SK-N-SH (cell line): ENCODE measurements around the gene SLC26A4. TPM values are rescaled to one million over a fixed set of nuclear protein-coding genes. Genes with fewer than 3 reads are reported as not detected.

Experiments
- CTCF ChIA-PET: fragments of 300-600, 350-600 bp; formaldehyde crosslinking; extraction: SDS; loops from one replicate; lab custom pipeline; 2021; lab: Yijun Ruan, JAX
- POLR2A ChIA-PET: fragments of 350-600 bp; sonication (Branson Sonifier 250); formaldehyde crosslinking; extraction: SDS; loops from one replicate; lab custom pipeline; 2020; ENCODE audit warnings: antibody characterized with exemption, inconsistent platforms; lab: Yijun Ruan, JAX
- DNase-seq: peaks from one replicate; pipeline ENCODE4 v3.0.0; 2012
- H2AFZ ChIP-seq: fragments of 200-600 bp; sonication (generic); 2 replicates; pipeline ENCODE4 v1.8.1; 2016; ENCODE audit warnings: antibody characterized with exemption, mild to moderate bottlenecking, low read depth
- H3F3A ChIP-seq: fragments of 200-600 bp; sonication (generic); replicated peaks from 2 replicates; pipeline ENCODE3; 2016; ENCODE audit warnings: antibody characterized with exemption, mild to moderate bottlenecking; ENCODE audit not compliant: insufficient read depth
- H3K27ac ChIP-seq, 2 experiments: fragments of 200-500 bp in 1 of 2; fragments of 200-600 bp in 1 of 2; sonication (Bioruptor generic) in 1 of 2; sonication (generic), shearing (Covaris generic) in 1 of 2; 2 replicates each; pipeline versions ENCODE4 v1.5.1 to v1.6.1; 2014 to 2016; ENCODE audit warnings: low read depth in 2 of 2, inconsistent platforms in 1 of 2, low read length in 1 of 2, mild to moderate bottlenecking in 1 of 2, mixed read lengths in 1 of 2
- H3K27me3 ChIP-seq: fragments of 200-600 bp; sonication (generic), shearing (Covaris generic); 2 replicates; pipeline ENCODE4 v1.6.1; 2016; ENCODE audit warnings: mixed run types; ENCODE audit not compliant: insufficient read depth
- H3K36me3 ChIP-seq, 2 experiments: fragments of 200-500 bp in 1 of 2; fragments of 200-600 bp in 1 of 2; sonication (Bioruptor generic) in 1 of 2; sonication (generic) in 1 of 2; replicated peaks in 1 of 2; 2 replicates each; pipeline versions ENCODE3 to v1.5.1; 2014 to 2016; ENCODE audit warnings: low read length in 1 of 2, mild to moderate bottlenecking in 1 of 2; ENCODE audit not compliant: insufficient read depth in 2 of 2, control insufficient read depth in 1 of 2
- H3K4me1 ChIP-seq, 2 experiments: fragments of 200-500 bp in 1 of 2; fragments of 200-600 bp in 1 of 2; sonication (Bioruptor generic) in 1 of 2; sonication (generic), shearing (Covaris generic) in 1 of 2; 2 replicates each; pipeline versions ENCODE4 v1.5.1 to v1.6.1; 2014 to 2016; ENCODE audit warnings: low read depth in 1 of 2, low read length in 1 of 2, mixed run types in 1 of 2; ENCODE audit not compliant: insufficient read depth in 2 of 2, control insufficient read depth in 1 of 2
- H3K4me2 ChIP-seq: fragments of 200-600 bp; sonication (generic), shearing (Covaris generic); 2 replicates; pipeline ENCODE4 v1.6.1; 2017; ENCODE audit warnings: mixed run types
- H3K4me3 ChIP-seq, 2 experiments: fragments of 200-500 bp in 1 of 2; fragments of 200-600 bp in 1 of 2; sonication (Bioruptor generic) in 1 of 2; sonication (generic), shearing (Covaris generic) in 1 of 2; 2 replicates each; pipeline versions ENCODE4 v1.5.1 to v1.8.1; 2014 to 2016; ENCODE audit warnings: low read depth in 2 of 2, inconsistent platforms in 1 of 2, low read length in 1 of 2, mild to moderate bottlenecking in 1 of 2, mixed read lengths in 1 of 2, moderate library complexity in 1 of 2
- H3K79me2 ChIP-seq: fragments of 200-600 bp; sonication (generic); 2 replicates; pipeline ENCODE4 v1.8.1; 2017; ENCODE audit warnings: mild to moderate bottlenecking; ENCODE audit not compliant: insufficient read depth
- H3K9ac ChIP-seq: fragments of 200-600 bp; sonication (generic); 2 replicates; pipeline ENCODE4 v1.6.1; 2017; ENCODE audit warnings: mixed run types
- H3K9me2 ChIP-seq: fragments of 200-600 bp; sonication (generic); 2 replicates; pipeline ENCODE4 v1.6.1; 2017; ENCODE audit warnings: mixed run types
- H3K9me3 ChIP-seq: fragments of 200-600 bp; sonication (generic); 2 replicates; pipeline ENCODE4 v1.6.1; 2017; ENCODE audit warnings: mixed run types, mild to moderate bottlenecking, moderate library complexity
- H4K20me1 ChIP-seq: fragments of 200-600 bp; sonication (generic); 2 replicates; pipeline ENCODE4 v1.6.1; 2017; ENCODE audit warnings: mild to moderate bottlenecking, mixed run types; ENCODE audit not compliant: insufficient read depth
- EZH2phosphoT487 ChIP-seq: fragments of 200-600 bp; sonication (generic); IDR thresholded peaks from 2 replicates; pipeline ENCODE4 v1.6.1; 2017; ENCODE audit warnings: low read depth, mixed run types, mild to moderate bottlenecking, antibody characterized with exemption, moderate library complexity, borderline replicate concordance
- FOXJ3 ChIP-seq: sonication (generic); formaldehyde crosslinking; IDR thresholded peaks from 2 replicates; pipeline ENCODE4 v1.5.1; 2020; ENCODE audit warnings: mild to moderate bottlenecking, missing genetic modification reagents
- GATA2 ChIP-seq: sonication (generic); formaldehyde crosslinking; IDR thresholded peaks from 2 replicates; pipeline ENCODE4 v1.5.0; 2020; ENCODE audit warnings: mild to moderate bottlenecking, missing genetic modification reagents
- MAX ChIP-seq: IDR thresholded peaks from 2 replicates; pipeline ENCODE4 v1.4.0; 2012; ENCODE audit warnings: low read depth
- NFIC ChIP-seq: IDR thresholded peaks from 2 replicates; pipeline ENCODE4 v1.4.0; 2012; ENCODE audit warnings: borderline replicate concordance
- RAD21 ChIP-seq: IDR thresholded peaks from 2 replicates; pipeline ENCODE4 v1.6.1; 2012; ENCODE audit warnings: mild to moderate bottlenecking, low read length
- RCOR1 ChIP-seq: fragments of 150-350 bp; IDR thresholded peaks from 2 replicates; pipeline ENCODE4 v1.6.1; 2017; ENCODE audit warnings: antibody characterized with exemption, low read length
- SMC3 ChIP-seq: IDR thresholded peaks from 2 replicates; pipeline ENCODE4 v1.6.1; 2012; ENCODE audit warnings: low read depth, low read length, improper control_type of control experiment
- USF2 ChIP-seq: fragments of 150-350 bp; IDR thresholded peaks from 2 replicates; pipeline ENCODE4 v1.6.1; 2017; ENCODE audit warnings: antibody characterized with exemption, low read length, low read depth, borderline replicate concordance
- YY1 ChIP-seq: IDR thresholded peaks from 2 replicates; pipeline ENCODE4 v1.4.0; 2012; ENCODE audit warnings: low read depth, mild to moderate bottlenecking
- whole genome bisulfite sequencing: methylation state at CpG from one replicate; pipeline ENCODE4 v1.1.6; 2017; ENCODE audit warnings: low lambda C conversion rate; 5-methylcytosine and 5-hydroxymethylcytosine counted together
- polyA plus RNA-seq, 3 experiments: library from polyadenylated mRNA; depleted of rRNA; stranded (reverse); fragments of >200 nt; gene quantifications; 2 replicates each; pipeline ENCODE4 v1.2.3, GENCODE V29; 2012
- TF ChIP-seq, protein P1 (sequence below): IDR thresholded peaks from 2 replicates; pipeline ENCODE4 v1.6.1; 2012; ENCODE audit warnings: mild to moderate bottlenecking, low read depth, low read length, moderate library complexity

SLC26A4 gene
- polyA plus RNA-seq, 1 of the 3 experiments (the other 2 are of a cell fraction) = 0.61 TPM

DNA sequence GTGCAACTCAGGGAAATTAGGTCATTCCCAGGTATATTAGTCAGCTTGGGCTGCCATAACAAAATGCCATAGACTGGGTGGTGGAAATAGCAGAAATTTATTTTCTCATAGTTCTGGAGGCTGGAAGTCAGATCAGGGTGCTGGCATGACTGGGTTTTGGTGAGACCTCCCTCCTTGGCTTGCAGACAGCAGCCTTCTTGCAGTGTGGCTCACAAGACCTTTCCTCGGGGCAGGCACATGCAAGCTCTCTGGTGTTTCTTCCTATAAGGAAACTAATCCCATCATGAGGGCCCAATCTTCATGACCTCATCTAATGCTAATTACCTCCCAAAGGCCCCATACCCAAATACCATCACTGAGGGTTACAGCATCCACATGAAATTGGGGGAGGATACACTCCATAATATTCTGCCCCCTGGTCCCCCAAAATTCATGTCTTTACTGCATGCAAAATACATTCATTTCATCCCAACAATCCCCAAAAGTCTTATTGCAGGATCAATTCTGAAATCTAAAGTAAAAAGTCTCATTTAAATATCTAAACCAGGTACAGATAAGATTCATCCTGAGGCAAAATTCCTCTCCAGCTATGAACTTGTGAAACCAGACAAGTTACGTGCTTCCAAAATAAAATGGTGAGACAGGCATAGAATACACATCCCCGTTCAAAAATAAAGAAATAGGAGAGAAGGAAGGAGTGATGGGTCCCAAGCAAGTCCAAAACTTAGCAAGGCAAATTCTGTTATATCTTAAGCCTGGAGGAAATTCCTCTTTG, 65.9 kb downstream of the SLC26A4 start:
- Histone ChIP-seq H3K4me3 (no peak overlapping the region), H3K9ac (no peak overlapping the region), H3K79me2 (no peaks in the 10 kb centered on the region), H2AFZ (no peak overlapping the region), H3K9me3 (no peaks in the 10 kb centered on the region), H3F3A (no peaks in the 10 kb centered on the region), H4K20me1 (no peaks in the 10 kb centered on the region), H3K27ac (no peak overlapping the region), H3K9me2 (no peaks in the 10 kb centered on the region), H3K4me2 (no peak overlapping the region), H3K27me3 (no peaks in the 10 kb centered on the region), H3K36me3 (no peaks in the 10 kb centered on the region), H3K4me1 (no peaks in the 10 kb centered on the region)
- no peak for DNase-seq
- WGBS = 66% methylated on average over 3 of the region's 3 CpGs
- ChIA-PET POLR2A (no interaction called here), CTCF (interaction anchor here (0.7 to 8.0 kb wide), 21 partner anchors 13 to 780 kb away, joined by 3 to 92 read pairs (median 3); partner anchors contain the start of genes BCAP29 and CBLL1)
- TF ChIP-seq, protein P1, sequence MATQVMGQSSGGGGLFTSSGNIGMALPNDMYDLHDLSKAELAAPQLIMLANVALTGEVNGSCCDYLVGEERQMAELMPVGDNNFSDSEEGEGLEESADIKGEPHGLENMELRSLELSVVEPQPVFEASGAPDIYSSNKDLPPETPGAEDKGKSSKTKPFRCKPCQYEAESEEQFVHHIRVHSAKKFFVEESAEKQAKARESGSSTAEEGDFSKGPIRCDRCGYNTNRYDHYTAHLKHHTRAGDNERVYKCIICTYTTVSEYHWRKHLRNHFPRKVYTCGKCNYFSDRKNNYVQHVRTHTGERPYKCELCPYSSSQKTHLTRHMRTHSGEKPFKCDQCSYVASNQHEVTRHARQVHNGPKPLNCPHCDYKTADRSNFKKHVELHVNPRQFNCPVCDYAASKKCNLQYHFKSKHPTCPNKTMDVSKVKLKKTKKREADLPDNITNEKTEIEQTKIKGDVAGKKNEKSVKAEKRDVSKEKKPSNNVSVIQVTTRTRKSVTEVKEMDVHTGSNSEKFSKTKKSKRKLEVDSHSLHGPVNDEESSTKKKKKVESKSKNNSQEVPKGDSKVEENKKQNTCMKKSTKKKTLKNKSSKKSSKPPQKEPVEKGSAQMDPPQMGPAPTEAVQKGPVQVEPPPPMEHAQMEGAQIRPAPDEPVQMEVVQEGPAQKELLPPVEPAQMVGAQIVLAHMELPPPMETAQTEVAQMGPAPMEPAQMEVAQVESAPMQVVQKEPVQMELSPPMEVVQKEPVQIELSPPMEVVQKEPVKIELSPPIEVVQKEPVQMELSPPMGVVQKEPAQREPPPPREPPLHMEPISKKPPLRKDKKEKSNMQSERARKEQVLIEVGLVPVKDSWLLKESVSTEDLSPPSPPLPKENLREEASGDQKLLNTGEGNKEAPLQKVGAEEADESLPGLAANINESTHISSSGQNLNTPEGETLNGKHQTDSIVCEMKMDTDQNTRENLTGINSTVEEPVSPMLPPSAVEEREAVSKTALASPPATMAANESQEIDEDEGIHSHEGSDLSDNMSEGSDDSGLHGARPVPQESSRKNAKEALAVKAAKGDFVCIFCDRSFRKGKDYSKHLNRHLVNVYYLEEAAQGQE = no peak
- TF ChIP-seq YY1 (no peak), GATA2 (CRISPR knock-in tag) (no peak), NFIC (no peak), FOXJ3 (CRISPR knock-in tag) (no peak), SMC3 (no peak), RAD21 (no peak), MAX (no peak), USF2 (no peak)

DNA sequence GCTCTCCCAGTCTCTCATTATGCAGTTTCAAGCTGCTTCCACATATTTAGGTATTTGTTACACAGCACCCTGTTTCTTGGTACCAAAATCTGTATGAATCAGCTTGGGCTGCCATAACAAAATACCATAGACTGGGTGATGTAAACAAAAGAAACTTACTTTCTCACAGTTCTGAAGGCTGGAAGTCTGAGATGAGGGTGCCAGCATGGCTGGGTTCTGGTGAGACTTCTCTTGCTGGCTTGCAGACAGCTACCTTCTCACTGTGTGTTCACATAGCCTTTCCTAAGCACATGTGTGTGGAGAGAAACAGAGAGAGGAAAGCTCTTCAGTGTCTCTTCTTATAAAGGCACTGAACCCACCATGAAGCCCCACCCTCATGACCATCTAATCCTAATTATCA, 67.6 kb downstream of the SLC26A4 start:
- no peaks in the 10 kb centered on the region for H3K9me3 ChIP-seq
- no peak for TF ChIP-seq EZH2phosphoT487
- TF ChIP-seq RCOR1 = no peak
- no peak for TF ChIP-seq USF2
- no peak overlapping the region for H2AFZ ChIP-seq
- no peaks in the 10 kb centered on the region for H3K27me3 ChIP-seq
- H3K4me2 ChIP-seq = no peak overlapping the region
- H3K9me2 ChIP-seq = no peaks in the 10 kb centered on the region
- H3K4me1 ChIP-seq = no peaks in the 10 kb centered on the region
- no peak for DNase-seq
- ChIA-PET CTCF (interaction anchor here (0.8 to 8.0 kb wide), 11 partner anchors 15 to 581 kb away, joined by 3 to 92 read pairs (median 4); partner anchors contain the start of genes BCAP29 and CBLL1), POLR2A (interaction anchor here (1.3 kb wide), 1 partner anchor 15 kb away, joined by 4 read pairs; the partner anchor contains the start of gene CBLL1)
- no peak overlapping the region for H3K9ac ChIP-seq
- H3K79me2 ChIP-seq = no peaks in the 10 kb centered on the region
- no peak overlapping the region for H3K4me3 ChIP-seq
- no peaks in the 10 kb centered on the region for H4K20me1 ChIP-seq
- no peak overlapping the region for H3K27ac ChIP-seq
- no peaks in the 10 kb centered on the region for H3F3A ChIP-seq
- no peaks in the 10 kb centered on the region for H3K36me3 ChIP-seq
